ENCODE data around the gene MEX3C.

GRCh38 chr18:51195086-51195450, 2.4 kb downstream of the MEX3C start:
- no peak for TF ChIP-seq EZH2phosphoT487 (IDR thresholded peaks at IDR 0.05; ENCODE audit: insufficient read depth, low read depth)
- no peak for TF ChIP-seq EZH2 (IDR thresholded peaks at IDR 0.05; ENCODE audit: insufficient read depth, poor library complexity, severe bottlenecking)

Data from GM23248 (cell line).